Mucosa of rectum (tissue), 2 donors: Measurements from ENCODE around the gene KIAA1671.
A peak's percentile ranks its signal among the peaks of the same experiment; 100 is the strongest.

ENCODE experiments used
- H3K27ac ChIP-seq, 2 donors: one replicate each; pipeline ENCODE4 v1.7.0; 2013; ENCODE audit warnings: inconsistent platforms in 2 of 2, low read depth in 2 of 2, low read length in 2 of 2
- H3K27me3 ChIP-seq, 2 donors: one replicate each; pipeline ENCODE4 v1.7.0; 2013; ENCODE audit warnings: low read length in 2 of 2; ENCODE audit not compliant: control insufficient read depth in 2 of 2, insufficient read depth in 2 of 2
- H3K36me3 ChIP-seq, 2 donors: one replicate each; pipeline ENCODE4 v1.7.0; 2013; ENCODE audit warnings: low read length in 2 of 2; ENCODE audit not compliant: control insufficient read depth in 2 of 2, insufficient read depth in 2 of 2
- H3K4me1 ChIP-seq, 2 donors: one replicate each; pipeline ENCODE4 v1.7.0; 2013; ENCODE audit warnings: low read length in 2 of 2, mild to moderate bottlenecking in 1 of 2; ENCODE audit not compliant: control insufficient read depth in 2 of 2, insufficient read depth in 2 of 2
- H3K4me3 ChIP-seq, 2 donors: one replicate each; pipeline ENCODE4 v1.7.0; 2013; ENCODE audit warnings: low read length in 2 of 2
- H3K9ac ChIP-seq, 2 donors: one replicate each; pipeline ENCODE4 v1.7.0; 2013; ENCODE audit warnings: low read length in 2 of 2, low read depth in 1 of 2, mild to moderate bottlenecking in 1 of 2
- H3K9me3 ChIP-seq, 2 donors: one replicate each; pipeline ENCODE4 v1.7.0; 2013; ENCODE audit warnings: low read length in 2 of 2; ENCODE audit not compliant: control insufficient read depth in 2 of 2
- donor health status: healthy.
- donor health status: Normal muscosa, but diverticular disease.

The KIAA1671 gene

GRCh38 chr22:24965822-24966626 is 13.5 kb downstream of the KIAA1671 start:
- Histone ChIP-seq H3K27ac (peak overlapping the region; percentile 86 to 90), H3K36me3 (no peaks in the 10 kb centered on the region), H3K9ac (peak overlapping the region; percentile 9 to 41), H3K4me3 (peak overlapping the region; percentile 22 to 62), H3K9me3 (no peaks in the 10 kb centered on the region), H3K27me3 (no peaks in the 10 kb centered on the region), H3K4me1 (peaks cover 24 to 30% of the 10 kb centered on the region in 2 donors)

GRCh38 chr22:24968066-24968561 is 15.6 kb downstream of the KIAA1671 start:
- H3K27ac ChIP-seq: no peak overlapping the region
- H3K9me3 ChIP-seq: no peaks in the 10 kb centered on the region
- no peak overlapping the region for H3K9ac ChIP-seq
- no peaks in the 10 kb centered on the region for H3K27me3 ChIP-seq
- H3K4me3 ChIP-seq: no peak overlapping the region
- H3K36me3 ChIP-seq: no peaks in the 10 kb centered on the region
- H3K4me1 ChIP-seq: peaks cover 28 to 41% of the 10 kb centered on the region in 2 donors

- no peaks in the 10 kb centered on the region for H3K36me3 ChIP-seq
- peaks cover 28 to 47% of the 10 kb centered on the region in 2 donors for H3K4me1 ChIP-seq
- peak overlapping the region in 1 of 2 donors; percentile 23 for H3K9ac ChIP-seq
- H3K9me3 ChIP-seq: no peaks in the 10 kb centered on the region
- no peaks in the 10 kb centered on the region for H3K27me3 ChIP-seq
- no peak overlapping the region for H3K4me3 ChIP-seq
- H3K27ac ChIP-seq: peak overlapping the region; percentile 39 to 76
Observed at GRCh38 chr22:24969560-24970301, 17.2 kb downstream of the KIAA1671 start.

GRCh38 chr22:24972369-24972768 is 19.9 kb downstream of the KIAA1671 start:
- H3K4me1 ChIP-seq: peaks cover 33 to 57% of the 10 kb centered on the region in 2 donors
- H3K9me3 ChIP-seq: no peaks in the 10 kb centered on the region
- no peak overlapping the region for H3K4me3 ChIP-seq
- H3K9ac ChIP-seq: no peak overlapping the region
- H3K27me3 ChIP-seq: no peaks in the 10 kb centered on the region
- no peaks in the 10 kb centered on the region for H3K36me3 ChIP-seq
- no peak overlapping the region for H3K27ac ChIP-seq

- Histone ChIP-seq H3K36me3 (no peaks in the 10 kb centered on the region), H3K9ac (peak overlapping the region; percentile 32 to 64), H3K27me3 (no peaks in the 10 kb centered on the region), H3K9me3 (no peaks in the 10 kb centered on the region), H3K27ac (peak overlapping the region; percentile 80 to 88), H3K4me1 (peaks cover 41 to 65% of the 10 kb centered on the region in 2 donors), H3K4me3 (peak overlapping the region in 1 of 2 donors; percentile 31)
Observed at GRCh38 chr22:24973872-24974271, 21.4 kb downstream of the KIAA1671 start.

- Histone ChIP-seq H3K4me1 (peaks cover 37 to 57% of the 10 kb centered on the region in 2 donors), H3K27ac (peak overlapping the region; percentile 88 to 90), H3K4me3 (no peak overlapping the region), H3K9me3 (no peaks in the 10 kb centered on the region), H3K9ac (no peak overlapping the region), H3K27me3 (no peaks in the 10 kb centered on the region), H3K36me3 (no peaks in the 10 kb centered on the region)
Observed at GRCh38 chr22:24975125-24975640, 22.7 kb downstream of the KIAA1671 start.

- H3K36me3 ChIP-seq: no peaks in the 10 kb centered on the region
- H3K9ac ChIP-seq: no peak overlapping the region
- H3K27me3 ChIP-seq: no peaks in the 10 kb centered on the region
- H3K27ac ChIP-seq: peak overlapping the region; percentile 90 to 93
- no peaks in the 10 kb centered on the region for H3K9me3 ChIP-seq
- H3K4me1 ChIP-seq: peaks cover 37 to 56% of the 10 kb centered on the region in 2 donors
- H3K4me3 ChIP-seq: no peak overlapping the region
Observed at GRCh38 chr22:24975813-24976341, 23.4 kb downstream of the KIAA1671 start.

- Histone ChIP-seq H3K9me3 (no peaks in the 10 kb centered on the region), H3K4me1 (peaks cover 39 to 56% of the 10 kb centered on the region in 2 donors), H3K4me3 (peak overlapping the region in 1 of 2 donors; percentile 3), H3K27ac (peak overlapping the region; percentile 90 to 93), H3K27me3 (no peaks in the 10 kb centered on the region), H3K9ac (peak overlapping the region in 1 of 2 donors; percentile 70), H3K36me3 (no peaks in the 10 kb centered on the region)
Observed at GRCh38 chr22:24976442-24977218, 24.1 kb downstream of the KIAA1671 start.

- Histone ChIP-seq H3K9me3 (no peaks in the 10 kb centered on the region), H3K4me3 (peak overlapping the region; percentile 15 to 28), H3K27me3 (no peaks in the 10 kb centered on the region), H3K27ac (peak overlapping the region; percentile 90 to 93), H3K36me3 (no peaks in the 10 kb centered on the region), H3K4me1 (peaks cover 36 to 50% of the 10 kb centered on the region in 2 donors), H3K9ac (peak overlapping the region; percentile 58 to 70)
Observed at GRCh38 chr22:24977370-24978221, 25.1 kb downstream of the KIAA1671 start.
